ENCODE results near the gene ASNS.

- TF ChIP-seq, protein P1, sequence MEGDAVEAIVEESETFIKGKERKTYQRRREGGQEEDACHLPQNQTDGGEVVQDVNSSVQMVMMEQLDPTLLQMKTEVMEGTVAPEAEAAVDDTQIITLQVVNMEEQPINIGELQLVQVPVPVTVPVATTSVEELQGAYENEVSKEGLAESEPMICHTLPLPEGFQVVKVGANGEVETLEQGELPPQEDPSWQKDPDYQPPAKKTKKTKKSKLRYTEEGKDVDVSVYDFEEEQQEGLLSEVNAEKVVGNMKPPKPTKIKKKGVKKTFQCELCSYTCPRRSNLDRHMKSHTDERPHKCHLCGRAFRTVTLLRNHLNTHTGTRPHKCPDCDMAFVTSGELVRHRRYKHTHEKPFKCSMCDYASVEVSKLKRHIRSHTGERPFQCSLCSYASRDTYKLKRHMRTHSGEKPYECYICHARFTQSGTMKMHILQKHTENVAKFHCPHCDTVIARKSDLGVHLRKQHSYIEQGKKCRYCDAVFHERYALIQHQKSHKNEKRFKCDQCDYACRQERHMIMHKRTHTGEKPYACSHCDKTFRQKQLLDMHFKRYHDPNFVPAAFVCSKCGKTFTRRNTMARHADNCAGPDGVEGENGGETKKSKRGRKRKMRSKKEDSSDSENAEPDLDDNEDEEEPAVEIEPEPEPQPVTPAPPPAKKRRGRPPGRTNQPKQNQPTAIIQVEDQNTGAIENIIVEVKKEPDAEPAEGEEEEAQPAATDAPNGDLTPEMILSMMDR (conservative IDR thresholded peaks at IDR 0.05; ENCODE audit: low read length): no peak
- TF ChIP-seq EZH2phosphoT487 (IDR thresholded peaks at IDR 0.05; ENCODE audit: borderline replicate concordance, low read depth, low read length): no peak
Observed at GRCh38 chr7:97865104-97865503, 7.1 kb downstream of the ASNS start.

Data from OCI-LY7 (cell line).